Measurements from ENCODE around the gene ITPKC. TPM values are rescaled to one million over a fixed set of nuclear protein-coding genes. Genes with fewer than 3 reads are reported as not detected.

The ITPKC gene
- total RNA-seq, 4 donors from 2014 or later = 34.5 to 43.9 (median 38.9) TPM

Small RNA genes within 50 kb of the gene (small RNA-seq; reads per million reads assigned to genes)
- gene RNU6-195P = 0 reads per million in 2 donors

Other genes starting within 250 kb of the ITPKC start
- gene SHKBP1, start 140.2 kb upstream of the ITPKC start, total RNA-seq = 100 to 1,000 TPM in 2 of 4 donors, 10 to 100 TPM in 2; 73.4 to 121 (median 99.9) TPM
- 100 to 1,000 TPM; 164 to 484 (median 329) TPM for gene LTBP4, start 115.7 kb upstream of the ITPKC start, total RNA-seq
- 100 to 1,000 TPM in 1 of 4 donors, 10 to 100 TPM in 3; 10.9 to 151 (median 27.9) TPM for gene NUMBL, start 26.5 kb upstream of the ITPKC start, total RNA-seq
- 10 to 100 TPM; 32.4 to 92.8 (median 41.9) TPM for gene COQ8B, start 226 bp upstream of the ITPKC start, total RNA-seq
- 10 to 100 TPM in 3 of 4 donors, 1 to 10 TPM in 1; 7.4 to 33.0 (median 21.6) TPM for gene ACTMAP, start 33.4 kb downstream of the ITPKC start, total RNA-seq
- gene SNRPA, start 34.1 kb downstream of the ITPKC start, total RNA-seq = 100 to 1,000 TPM in 1 of 4 donors, 10 to 100 TPM in 3; 44.5 to 104 (median 72.1) TPM
- 1 to 10 TPM in 1 of 4 donors, not detected in 3; 4.0 TPM for gene MIA, start 58.4 kb downstream of the ITPKC start, total RNA-seq
- 10 to 100 TPM; 14.9 to 71.2 (median 51.3) TPM for gene RAB4B, start 61.1 kb downstream of the ITPKC start, total RNA-seq
- gene EGLN2, start 82.1 kb downstream of the ITPKC start, total RNA-seq = 10 to 100 TPM; 75.8 to 96.6 (median 88.1) TPM
- gene CYP2A6, start 133.3 kb downstream of the ITPKC start, total RNA-seq = not detected
- gene CYP2A7, start 165.1 kb downstream of the ITPKC start, total RNA-seq = not detected